Neural crest cell (in vitro differentiated cells): Measurements from ENCODE around the gene CDCA5. TPM values are rescaled to one million over a fixed set of nuclear protein-coding genes. Genes with fewer than 3 reads are reported as not detected.

Source experiments
- DNase-seq: peaks from one replicate; pipeline ENCODE4 v3.0.0; 2021; ENCODE audit warnings: low read depth, mixed read lengths, low spot score
- H3K27ac Mint-ChIP-seq: one replicate; pipeline ENCODE4 v1.8.0; 2021; ENCODE audit warnings: mild to moderate bottlenecking, mixed read lengths; ENCODE audit not compliant: unreplicated experiment
- H3K27me3 Mint-ChIP-seq: 2 replicates; pipeline ENCODE4 v1.8.0; 2021; ENCODE audit warnings: low read depth, mild to moderate bottlenecking, mixed read lengths
- H3K36me3 Mint-ChIP-seq: 2 replicates; pipeline ENCODE4 v1.8.0; 2021; ENCODE audit warnings: low read depth, mild to moderate bottlenecking, mixed read lengths
- H3K4me1 Mint-ChIP-seq: 2 replicates; pipeline ENCODE4 v1.8.0; 2021; ENCODE audit warnings: mixed read lengths
- H3K4me3 Mint-ChIP-seq: one replicate; pipeline ENCODE4 v1.8.0; 2021; ENCODE audit warnings: mild to moderate bottlenecking, mixed read lengths
- H3K9me3 Mint-ChIP-seq: 2 replicates; pipeline ENCODE4 v1.8.0; 2021; ENCODE audit warnings: mixed read lengths
- CTCF ChIP-seq: fragments of 200-600 bp; sonication (generic); conservative IDR thresholded peaks from 2 replicates; pipeline ENCODE4 v1.5.0; 2021; ENCODE audit warnings: antibody characterized with exemption, mild to moderate bottlenecking
- total RNA-seq: library from RNA; stranded (reverse); gene quantifications from 2 replicates; pipeline ENCODE4 v1.2.1, GENCODE V29; 2021

Gene CDCA5
- total RNA-seq, 1 donor from 2014 or later: 84.8 TPM

GRCh38 chr11:65103476-65103875, 19.6 kb upstream of the CDCA5 start:
- Mint-ChIP-seq H3K27me3 (no peaks in the 10 kb centered on the region), H3K4me1 (no peaks in the 10 kb centered on the region), H3K9me3 (no peaks in the 10 kb centered on the region), H3K36me3 (peaks cover 3% of the 10 kb centered on the region), H3K27ac (no peak overlapping the region), H3K4me3 (no peak overlapping the region)
- DNase-seq: no peak
- no peak for TF ChIP-seq CTCF

GRCh38 chr11:65102142-65103095, 18.6 kb upstream of the CDCA5 start:
- Mint-ChIP-seq H3K27me3 (no peaks in the 10 kb centered on the region), H3K27ac (no peak overlapping the region), H3K9me3 (no peaks in the 10 kb centered on the region), H3K36me3 (peaks cover 3% of the 10 kb centered on the region), H3K4me1 (no peaks in the 10 kb centered on the region), H3K4me3 (no peak overlapping the region)
- TF ChIP-seq CTCF: no peak
- DNase-seq: no peak

GRCh38 chr11:65100674-65101350, 17.0 kb upstream of the CDCA5 start:
- DNase-seq: no peak
- no peaks in the 10 kb centered on the region for H3K36me3 Mint-ChIP-seq
- no peak overlapping the region for H3K27ac Mint-ChIP-seq
- TF ChIP-seq CTCF: peak; percentile 42
- H3K4me1 Mint-ChIP-seq: peaks cover 2% of the 10 kb centered on the region
- no peaks in the 10 kb centered on the region for H3K9me3 Mint-ChIP-seq
- no peak overlapping the region for H3K4me3 Mint-ChIP-seq
- H3K27me3 Mint-ChIP-seq: no peaks in the 10 kb centered on the region

- H3K27me3 Mint-ChIP-seq: no peaks in the 10 kb centered on the region
- DNase-seq: no peak
- peak overlapping the region; percentile 97 for H3K4me3 Mint-ChIP-seq
- no peak overlapping the region for H3K27ac Mint-ChIP-seq
- no peaks in the 10 kb centered on the region for H3K36me3 Mint-ChIP-seq
- no peaks in the 10 kb centered on the region for H3K9me3 Mint-ChIP-seq
- TF ChIP-seq CTCF: no peak
- H3K4me1 Mint-ChIP-seq: peaks cover 4% of the 10 kb centered on the region
Measured at GRCh38 chr11:65096926-65097325, 13.1 kb upstream of the CDCA5 start.

GRCh38 chr11:65095974-65096806, 12.3 kb upstream of the CDCA5 start, which contains the start of gene VPS51:
Gene VPS51 (plus strand): TSS chr11:65096214. CDS start chr11:65096251, 37 bp downstream.
- H3K4me3 Mint-ChIP-seq: peak within 1 kb of the TSS; percentile 97
- peak within 1 kb of the TSS; percentile 99 for H3K27ac Mint-ChIP-seq
- no peaks in the 10 kb centered on the region for H3K27me3 Mint-ChIP-seq
- no peaks in the 10 kb centered on the region for H3K36me3 Mint-ChIP-seq
- no peaks in the 10 kb centered on the region for H3K9me3 Mint-ChIP-seq
- no peak for TF ChIP-seq CTCF
- H3K4me1 Mint-ChIP-seq: peaks cover 4% of the 10 kb centered on the region
- peak; percentile 78 for DNase-seq
